Measurements from ENCODE around the gene CPTP. TPM values are rescaled to one million over a fixed set of nuclear protein-coding genes. Genes with fewer than 3 reads are reported as not detected.

CPTP gene
- total RNA-seq, 1 donor from 2014 or later: 1.0 TPM

GRCh38 chr1:1278620-1279019 is 46.0 kb upstream of the CPTP start:
- peaks cover 19% of the 10 kb centered on the region for H3K4me1 Mint-ChIP-seq
- Histone ChIP-seq H3K4me2 (no peak overlapping the region), H2AFZ (replicated peaks) (no peak overlapping the region), H3K27ac (no peak overlapping the region), H3K4me1 (peaks cover 3% of the 10 kb centered on the region), H3K9ac (no peak overlapping the region), H3K9me3 (ENCODE audit: low read depth) (no peaks in the 10 kb centered on the region), H3K79me2 (ENCODE audit: low read depth) (no peaks in the 10 kb centered on the region), H3F3A (ENCODE audit: low read depth) (no peaks in the 10 kb centered on the region), H4K20me1 (ENCODE audit: low read depth) (no peaks in the 10 kb centered on the region), H3K36me3 (no peaks in the 10 kb centered on the region), H3K4me3 (no peak overlapping the region), H3K27me3 (no peaks in the 10 kb centered on the region)
- TF ChIP-seq EZH2 (IDR thresholded peaks at IDR 0.05) (no peak), EZH2phosphoT487 (IDR thresholded peaks at IDR 0.05) (no peak), CTCF (IDR thresholded peaks at IDR 0.05) (no peak)
- no peak overlapping the region for H3K27ac Mint-ChIP-seq
- H3K36me3 Mint-ChIP-seq: peaks cover 3% of the 10 kb centered on the region
- no peak for DNase-seq (ENCODE audit: low spot score)
- peaks cover 2% of the 10 kb centered on the region for H3K9me3 Mint-ChIP-seq
- peaks cover 9% of the 10 kb centered on the region for H3K27me3 Mint-ChIP-seq (ENCODE audit: insufficient read depth, low read depth)
- no peak overlapping the region for H3K4me3 Mint-ChIP-seq

- Histone ChIP-seq H4K20me1 (ENCODE audit: low read depth) (no peaks in the 10 kb centered on the region), H3K4me2 (no peak overlapping the region), H3K79me2 (ENCODE audit: low read depth) (no peaks in the 10 kb centered on the region), H3K4me1 (peaks cover 3% of the 10 kb centered on the region), H3K4me3 (no peak overlapping the region), H2AFZ (replicated peaks) (no peak overlapping the region), H3K27me3 (no peaks in the 10 kb centered on the region), H3K9me3 (ENCODE audit: low read depth) (no peaks in the 10 kb centered on the region), H3F3A (ENCODE audit: low read depth) (no peaks in the 10 kb centered on the region), H3K27ac (no peak overlapping the region), H3K9ac (no peak overlapping the region), H3K36me3 (no peaks in the 10 kb centered on the region)
- H3K36me3 Mint-ChIP-seq: peaks cover 3% of the 10 kb centered on the region
- peaks cover 2% of the 10 kb centered on the region for H3K9me3 Mint-ChIP-seq
- H3K27ac Mint-ChIP-seq: no peak overlapping the region
- DNase-seq (ENCODE audit: low spot score): no peak
- peaks cover 9% of the 10 kb centered on the region for H3K27me3 Mint-ChIP-seq (ENCODE audit: insufficient read depth, low read depth)
- TF ChIP-seq CTCF (IDR thresholded peaks at IDR 0.05): no peak
- TF ChIP-seq EZH2phosphoT487 (IDR thresholded peaks at IDR 0.05): no peak
- TF ChIP-seq EZH2 (IDR thresholded peaks at IDR 0.05): no peak
- H3K4me3 Mint-ChIP-seq: no peak overlapping the region
- H3K4me1 Mint-ChIP-seq: peaks cover 21% of the 10 kb centered on the region
Measured at GRCh38 chr1:1279028-1279427, 45.6 kb upstream of the CPTP start.

GRCh38 chr1:1280782-1281481 is 43.7 kb upstream of the CPTP start:
- Histone ChIP-seq H3K9me3 (ENCODE audit: low read depth) (no peaks in the 10 kb centered on the region), H4K20me1 (ENCODE audit: low read depth) (no peaks in the 10 kb centered on the region), H2AFZ (replicated peaks) (no peak overlapping the region), H3K36me3 (no peaks in the 10 kb centered on the region), H3K27ac (no peak overlapping the region), H3K4me1 (no peaks in the 10 kb centered on the region), H3F3A (ENCODE audit: low read depth) (peaks cover 10% of the 10 kb centered on the region), H3K4me3 (no peak overlapping the region), H3K27me3 (no peaks in the 10 kb centered on the region), H3K9ac (no peak overlapping the region), H3K4me2 (no peak overlapping the region), H3K79me2 (ENCODE audit: low read depth) (no peaks in the 10 kb centered on the region)
- Mint-ChIP-seq H3K9me3 (no peaks in the 10 kb centered on the region), H3K27me3 (ENCODE audit: insufficient read depth, low read depth) (peaks cover 5% of the 10 kb centered on the region), H3K27ac (no peak overlapping the region), H3K36me3 (no peaks in the 10 kb centered on the region), H3K4me3 (no peak overlapping the region), H3K4me1 (peaks cover 11% of the 10 kb centered on the region)
- TF ChIP-seq CTCF (IDR thresholded peaks at IDR 0.05) (no peak), EZH2 (IDR thresholded peaks at IDR 0.05) (no peak), EZH2phosphoT487 (IDR thresholded peaks at IDR 0.05) (no peak)
- DNase-seq (ENCODE audit: low spot score): no peak

Measured in neural progenitor cell (in vitro differentiated cells).